Fibroblast of villous mesenchyme (primary cell): ENCODE data around the gene WARS2. TPM values are rescaled to one million over a fixed set of nuclear protein-coding genes. Genes with fewer than 3 reads are reported as not detected.
"Not testable (repeated sequence)": the region's sequence is repeated elsewhere in the genome, so short reads cannot be mapped to it uniquely, and the experiment has no call there.

Experiments
- DNase-seq: peaks from one replicate; pipeline ENCODE4 v3.0.0-alpha.2; 2010; ENCODE audit warnings: low read depth
- H3K4me3 ChIP-seq: 2 replicates; pipeline ENCODE4 v1.5.1; 2011; ENCODE audit warnings: low read depth, mild to moderate bottlenecking, low read length
- total RNA-seq: library from RNA; depleted of rRNA; stranded (reverse); fragments of >200 nt; gene quantifications from 2 replicates; pipeline ENCODE4 v1.2.3, GENCODE V29; 2012
- TF ChIP-seq, protein P1 (sequence below): IDR thresholded peaks from 2 replicates; pipeline ENCODE4 v1.5.1; 2012; ENCODE audit warnings: low read depth, mild to moderate bottlenecking, low read length; ENCODE audit not compliant: insufficient read depth

Gene WARS2
- total RNA-seq, 1 donor: 20.3 TPM

DNA sequence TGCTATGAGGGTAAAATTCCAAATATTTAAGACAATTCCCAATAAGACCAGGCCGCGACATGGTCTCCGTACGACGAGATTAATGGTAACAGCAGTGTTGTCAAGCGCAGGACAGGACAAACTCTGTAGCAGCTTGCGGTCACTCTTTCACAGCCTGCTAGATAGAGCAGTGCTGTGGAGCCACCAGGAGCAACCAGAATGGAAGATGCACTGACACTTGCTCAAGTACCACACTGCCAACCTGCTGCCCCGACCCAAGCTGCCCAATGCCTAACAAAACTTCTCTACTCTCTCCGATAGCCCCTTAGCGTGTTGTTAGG is 636 bp downstream of the WARS2 start:
- H3K4me3 ChIP-seq: peak overlapping the region; percentile 90
- TF ChIP-seq, protein P1, sequence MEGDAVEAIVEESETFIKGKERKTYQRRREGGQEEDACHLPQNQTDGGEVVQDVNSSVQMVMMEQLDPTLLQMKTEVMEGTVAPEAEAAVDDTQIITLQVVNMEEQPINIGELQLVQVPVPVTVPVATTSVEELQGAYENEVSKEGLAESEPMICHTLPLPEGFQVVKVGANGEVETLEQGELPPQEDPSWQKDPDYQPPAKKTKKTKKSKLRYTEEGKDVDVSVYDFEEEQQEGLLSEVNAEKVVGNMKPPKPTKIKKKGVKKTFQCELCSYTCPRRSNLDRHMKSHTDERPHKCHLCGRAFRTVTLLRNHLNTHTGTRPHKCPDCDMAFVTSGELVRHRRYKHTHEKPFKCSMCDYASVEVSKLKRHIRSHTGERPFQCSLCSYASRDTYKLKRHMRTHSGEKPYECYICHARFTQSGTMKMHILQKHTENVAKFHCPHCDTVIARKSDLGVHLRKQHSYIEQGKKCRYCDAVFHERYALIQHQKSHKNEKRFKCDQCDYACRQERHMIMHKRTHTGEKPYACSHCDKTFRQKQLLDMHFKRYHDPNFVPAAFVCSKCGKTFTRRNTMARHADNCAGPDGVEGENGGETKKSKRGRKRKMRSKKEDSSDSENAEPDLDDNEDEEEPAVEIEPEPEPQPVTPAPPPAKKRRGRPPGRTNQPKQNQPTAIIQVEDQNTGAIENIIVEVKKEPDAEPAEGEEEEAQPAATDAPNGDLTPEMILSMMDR: no peak
- DNase-seq: no peak

- no peak for DNase-seq
- TF ChIP-seq, protein P1: no peak
- peak overlapping the region; percentile 90 for H3K4me3 ChIP-seq
Measured at GRCh38 chr1:119139403-119139802, 1.1 kb downstream of the WARS2 start.

- TF ChIP-seq, protein P1: no peak
- H3K4me3 ChIP-seq: no peak overlapping the region
- DNase-seq: no peak
Measured at GRCh38 chr1:119136401-119136800, 4.1 kb downstream of the WARS2 start.

- no peak overlapping the region for H3K4me3 ChIP-seq
- TF ChIP-seq, protein P1: no peak
- no peak for DNase-seq
Measured at GRCh38 chr1:119133987-119134386, 6.5 kb downstream of the WARS2 start.

DNA sequence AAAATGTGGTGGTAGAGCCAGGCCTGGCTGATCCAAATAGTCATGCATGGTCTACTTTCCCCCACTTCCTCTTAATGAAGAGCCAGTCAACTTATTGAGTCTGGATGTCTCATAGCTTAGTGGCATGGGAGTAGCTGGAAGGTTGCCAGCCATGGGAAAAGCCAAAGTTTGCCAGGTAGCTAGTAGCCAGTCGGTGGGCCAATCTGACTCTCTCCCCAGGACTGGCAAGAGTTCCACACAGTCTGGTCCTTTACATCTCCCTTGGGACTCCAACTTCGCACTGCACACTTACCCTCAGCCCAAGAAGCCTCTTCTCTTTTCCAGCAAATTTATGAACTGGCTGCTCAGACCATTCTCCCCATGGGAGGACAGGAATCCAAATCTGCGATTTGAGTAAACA is 8.3 kb downstream of the WARS2 start:
- H3K4me3 ChIP-seq: no peak overlapping the region
- no peak for DNase-seq
- TF ChIP-seq, protein P1: no peak

DNA sequence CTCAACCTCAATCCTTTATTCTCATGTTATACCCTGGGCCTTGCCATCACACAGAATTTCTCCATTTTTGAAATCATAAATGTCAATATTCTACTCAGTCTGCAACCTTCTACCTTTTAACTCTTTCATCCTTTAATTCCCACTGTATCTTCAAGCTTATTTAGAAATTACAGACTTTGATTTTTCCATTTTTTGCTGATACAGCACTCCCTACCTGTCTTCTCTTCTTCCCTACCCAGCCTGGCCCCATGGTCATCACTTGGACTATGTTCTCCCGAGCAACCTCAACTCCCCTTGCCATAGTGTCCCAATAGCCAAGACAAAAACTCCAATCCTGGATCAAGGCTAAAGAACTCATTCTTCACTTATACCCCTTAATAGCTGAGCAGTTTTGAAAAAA is 14.6 kb downstream of the WARS2 start:
- TF ChIP-seq, protein P1: no peak
- H3K4me3 ChIP-seq: no peak overlapping the region
- DNase-seq: no peak

DNA sequence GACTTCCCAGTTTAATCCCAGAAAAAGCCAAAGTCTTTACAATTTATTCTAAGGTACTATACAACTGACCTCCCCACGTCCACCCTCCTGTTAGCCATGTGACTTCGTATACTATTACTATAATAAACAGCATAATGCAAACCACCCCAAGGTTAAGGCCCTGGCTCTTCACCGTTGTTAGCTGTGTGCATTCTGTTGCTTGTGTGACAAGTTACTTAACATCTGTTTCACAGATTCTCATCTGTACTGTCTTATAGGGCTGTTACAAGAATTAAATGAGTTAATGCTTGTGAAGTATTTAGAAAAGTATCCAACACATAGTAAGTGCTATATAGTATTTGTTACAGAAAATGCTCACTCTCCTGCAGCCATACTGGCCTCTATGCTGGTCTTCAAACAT is 15.7 kb downstream of the WARS2 start:
- no peak for DNase-seq

DNA sequence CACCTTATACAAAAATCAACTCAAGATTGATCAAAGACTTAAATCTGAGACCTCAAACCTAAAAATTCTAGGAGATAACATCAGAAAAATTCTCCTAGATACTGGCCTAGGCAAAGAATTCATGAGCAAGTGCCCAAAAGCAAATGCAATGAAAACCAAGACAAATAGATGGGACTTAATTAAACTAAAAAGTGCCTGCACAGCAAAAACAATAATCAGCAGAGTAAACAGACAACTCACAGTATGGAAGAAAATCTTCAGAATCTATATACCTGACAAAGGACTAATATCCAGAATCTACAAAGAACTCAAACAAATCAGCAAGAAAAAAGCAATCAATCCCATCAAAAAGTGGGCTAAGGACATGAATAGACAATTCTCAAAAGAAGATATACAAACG is 18.6 kb downstream of the WARS2 start:
- DNase-seq, H3K4me3 ChIP-seq: not testable (repeated sequence)

More for the DNA sequence above, 15.7 kb downstream of the WARS2 start:
- H3K4me3 ChIP-seq: no peak overlapping the region
- TF ChIP-seq, protein P1: no peak
